ENCODE measurements around the gene ACSF2.
A peak's percentile ranks its signal among the peaks of the same experiment; 100 is the strongest.
"Not testable (repeated sequence)": the region's sequence is repeated elsewhere in the genome, so short reads cannot be mapped to it uniquely, and the experiment has no call there.

The ACSF2 gene

GRCh38 chr17:50394711-50395110 lies 31.3 kb upstream of the ACSF2 start:
- ChIA-PET POLR2A (ENCODE audit: low non-redundant PET) (no interaction called here), CTCF (interaction anchor here (0.5 kb wide), 1 partner anchor 122 kb away, joined by 5 read pairs; no protein-coding TSS in a partner anchor)
- H3K27ac ChIP-seq, result no peak overlapping the region
- TF ChIP-seq, protein P1, sequence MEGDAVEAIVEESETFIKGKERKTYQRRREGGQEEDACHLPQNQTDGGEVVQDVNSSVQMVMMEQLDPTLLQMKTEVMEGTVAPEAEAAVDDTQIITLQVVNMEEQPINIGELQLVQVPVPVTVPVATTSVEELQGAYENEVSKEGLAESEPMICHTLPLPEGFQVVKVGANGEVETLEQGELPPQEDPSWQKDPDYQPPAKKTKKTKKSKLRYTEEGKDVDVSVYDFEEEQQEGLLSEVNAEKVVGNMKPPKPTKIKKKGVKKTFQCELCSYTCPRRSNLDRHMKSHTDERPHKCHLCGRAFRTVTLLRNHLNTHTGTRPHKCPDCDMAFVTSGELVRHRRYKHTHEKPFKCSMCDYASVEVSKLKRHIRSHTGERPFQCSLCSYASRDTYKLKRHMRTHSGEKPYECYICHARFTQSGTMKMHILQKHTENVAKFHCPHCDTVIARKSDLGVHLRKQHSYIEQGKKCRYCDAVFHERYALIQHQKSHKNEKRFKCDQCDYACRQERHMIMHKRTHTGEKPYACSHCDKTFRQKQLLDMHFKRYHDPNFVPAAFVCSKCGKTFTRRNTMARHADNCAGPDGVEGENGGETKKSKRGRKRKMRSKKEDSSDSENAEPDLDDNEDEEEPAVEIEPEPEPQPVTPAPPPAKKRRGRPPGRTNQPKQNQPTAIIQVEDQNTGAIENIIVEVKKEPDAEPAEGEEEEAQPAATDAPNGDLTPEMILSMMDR (conservative IDR thresholded peaks at IDR 0.05; ENCODE audit: low read depth), result no peak
- DNase-seq (ENCODE audit: low spot score), result no peak

DNA sequence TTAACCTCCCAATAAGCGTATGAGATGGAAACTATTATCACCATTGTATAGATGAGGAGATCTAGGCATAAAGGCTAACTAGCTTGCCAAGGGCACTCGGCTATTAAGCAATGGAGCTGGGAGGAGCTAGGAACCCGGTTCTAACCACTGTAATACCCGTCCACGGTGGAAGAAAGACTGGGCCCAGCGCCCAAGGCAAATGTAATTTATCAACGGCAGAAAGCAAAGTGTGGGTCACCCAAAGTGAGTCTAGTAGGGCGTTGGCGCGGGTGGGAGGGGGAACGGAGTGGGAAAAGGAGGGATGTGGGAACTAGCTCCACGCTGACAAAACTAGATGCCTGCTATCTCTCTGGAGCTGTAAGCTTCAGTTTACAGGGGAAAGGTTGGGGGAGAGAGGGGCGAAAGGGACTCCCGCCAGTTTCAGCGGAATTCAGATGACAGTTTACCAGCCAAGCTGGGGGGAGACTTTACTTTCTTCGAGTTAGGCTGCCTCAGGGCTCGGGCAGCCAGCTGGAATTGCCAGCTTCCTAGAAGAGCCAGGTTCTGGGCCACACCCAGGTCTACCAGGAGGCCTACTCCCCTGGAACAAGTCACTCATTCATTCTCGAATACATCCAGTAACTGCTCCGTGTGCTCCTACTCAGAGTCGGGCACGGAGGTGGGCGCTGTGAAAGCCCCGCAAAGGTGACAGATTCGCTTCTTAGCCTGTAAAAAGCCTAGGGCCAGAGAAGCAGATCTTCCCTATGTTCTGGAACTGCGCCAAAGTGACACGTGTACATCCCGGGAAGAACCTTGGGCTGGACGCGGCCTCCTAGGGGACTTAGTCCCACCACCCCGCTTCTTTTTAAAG lies 29.5 kb upstream of the ACSF2 start:
- TF ChIP-seq, protein P1 (conservative IDR thresholded peaks at IDR 0.05; ENCODE audit: low read depth), result no peak
- DNase-seq (ENCODE audit: low spot score), result peak; percentile 73
- ChIA-PET POLR2A (ENCODE audit: low non-redundant PET) (interaction anchor here (0.8 to 1.3 kb wide), 2 partner anchors 30 to 80 kb away, joined by 4 to 5 read pairs; partner anchors contain the start of gene ACSF2), CTCF (interaction anchor here (0.6 to 2.3 kb wide), 19 partner anchors 8 to 298 kb away, joined by 3 to 18 read pairs (median 6); partner anchors contain the start of genes ACSF2 and RSAD1)
- peak overlapping the region; percentile 86 for H3K27ac ChIP-seq

- POLR2A ChIA-PET (ENCODE audit: low non-redundant PET), result interaction anchor here (0.6 to 1.3 kb wide), 4 partner anchors 9 to 124 kb away, joined by 3 to 5 read pairs (median 4); partner anchors contain the start of gene ACSF2
- peak within 1 kb of the TSS; percentile 86 for H3K27ac ChIP-seq
- TF ChIP-seq, protein P1 (conservative IDR thresholded peaks at IDR 0.05; ENCODE audit: low read depth), result peak; percentile 99
- CTCF ChIA-PET, result interaction anchor here (0.6 to 2.3 kb wide), 24 partner anchors 9 to 297 kb away, joined by 3 to 18 read pairs (median 5); partner anchors contain the start of genes ACSF2 and RSAD1
- peak; percentile 86 for DNase-seq (ENCODE audit: low spot score)
These were observed 28.7 kb upstream of the ACSF2 start, which contains the start of gene LRRC59 for GRCh38 chr17:50397111-50397918. Gene LRRC59, minus strand, starts transcription at chr17:50397523. Its CDS starts 206 bp downstream, at chr17:50397317.

DNA sequence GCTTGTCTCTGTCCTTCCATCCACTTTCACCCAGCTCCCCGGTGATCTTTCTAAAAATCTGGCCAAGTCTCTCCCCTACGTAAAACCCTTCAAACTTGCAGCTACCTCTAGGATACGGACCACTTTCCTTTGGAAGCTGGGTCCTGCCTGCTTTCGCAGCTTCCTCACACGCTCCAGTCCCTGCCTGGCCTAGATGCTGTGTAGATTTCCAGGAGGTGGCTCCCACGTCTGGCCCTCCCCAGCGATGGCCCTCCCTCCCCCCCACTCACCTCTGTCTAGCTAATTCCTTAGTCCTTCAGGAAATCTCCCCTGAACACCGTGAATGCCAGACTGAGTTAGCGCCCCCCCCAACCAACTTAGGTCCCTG lies 28.1 kb upstream of the ACSF2 start:
- DNase-seq (ENCODE audit: low spot score), result no peak
- peak overlapping the region; percentile 86 for H3K27ac ChIP-seq
- POLR2A ChIA-PET (ENCODE audit: low non-redundant PET), result interaction anchor here (0.6 to 1.3 kb wide), 3 partner anchors 8 to 125 kb away, joined by 3 to 4 read pairs (median 3); partner anchors contain the start of gene ACSF2
- CTCF ChIA-PET, result interaction anchor here (0.6 to 2.3 kb wide), 21 partner anchors 9 to 143 kb away, joined by 3 to 18 read pairs (median 6); partner anchors contain the start of genes ACSF2 and RSAD1
- TF ChIP-seq, protein P1 (conservative IDR thresholded peaks at IDR 0.05; ENCODE audit: low read depth), result no peak

DNA sequence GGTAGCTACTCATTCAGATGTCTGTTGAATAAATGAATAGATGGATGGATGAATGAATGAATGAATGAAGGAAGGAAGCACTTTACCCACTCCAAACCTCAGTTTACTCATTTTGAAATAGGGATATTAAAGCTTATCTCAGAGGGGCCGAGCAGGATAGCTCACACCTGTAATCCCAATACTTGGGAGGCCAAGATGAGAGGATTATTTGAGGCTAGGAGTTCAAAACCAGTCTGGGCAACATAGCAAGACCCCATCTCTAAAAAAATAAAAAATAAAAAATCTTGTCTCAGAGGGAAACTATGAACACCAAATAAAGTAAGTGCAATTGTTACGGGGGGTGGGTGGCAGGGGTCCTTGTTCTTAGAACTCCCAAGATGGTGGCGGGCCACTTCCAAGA lies 27.3 kb upstream of the ACSF2 start:
- H3K27ac ChIP-seq; DNase-seq (ENCODE audit: low spot score); POLR2A ChIA-PET (ENCODE audit: low non-redundant PET): not testable (repeated sequence)
- CTCF ChIA-PET, result interaction anchor here (0.8 to 1.1 kb wide), 2 partner anchors 19 to 25 kb away, joined by 3 read pairs; no protein-coding TSS in a partner anchor

- H3K27ac ChIP-seq; DNase-seq (ENCODE audit: low spot score); CTCF ChIA-PET; POLR2A ChIA-PET (ENCODE audit: low non-redundant PET): not testable (repeated sequence)
These were observed 26.4 kb upstream of the ACSF2 start for GRCh38 chr17:50399591-50399990.

DNA sequence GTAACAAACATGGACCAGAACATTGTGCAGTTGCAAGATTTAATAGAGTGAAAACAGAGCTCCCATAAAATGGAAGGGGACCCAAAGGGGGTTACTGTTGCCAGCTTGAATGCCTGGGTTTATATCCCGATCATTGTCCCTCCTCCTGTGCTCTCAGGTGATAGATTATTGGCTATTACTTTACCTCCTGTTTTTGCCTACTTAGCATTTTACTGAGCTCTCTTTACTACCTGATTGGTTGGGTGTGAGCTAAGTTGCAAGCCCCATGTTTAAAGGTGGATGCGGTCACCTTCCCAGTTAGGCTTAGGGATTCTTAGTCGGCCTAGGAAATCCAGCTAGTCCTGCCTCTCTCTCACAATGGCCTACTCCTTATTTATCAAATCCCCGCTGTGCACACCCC lies 20.7 kb upstream of the ACSF2 start:
- POLR2A ChIA-PET (ENCODE audit: low non-redundant PET); DNase-seq (ENCODE audit: low spot score); H3K27ac ChIP-seq: not testable (repeated sequence)
- CTCF ChIA-PET, result interaction anchor here (0.7 kb wide), 1 partner anchor 21 kb away, joined by 5 read pairs; no protein-coding TSS in a partner anchor
